Activated CD8-positive, alpha-beta memory T cell treated with anti-CD3 and anti-CD28 coated beads, Interleukin-2, amount 50 U/mL, for 24 hours (primary cell): Measurements from ENCODE around the gene PPHLN1.

Experiments
- DNase-seq: peaks from one replicate; pipeline ENCODE4 v3.0.0-alpha.2; 2020; ENCODE audit errors: extremely low read depth

The PPHLN1 gene

DNA sequence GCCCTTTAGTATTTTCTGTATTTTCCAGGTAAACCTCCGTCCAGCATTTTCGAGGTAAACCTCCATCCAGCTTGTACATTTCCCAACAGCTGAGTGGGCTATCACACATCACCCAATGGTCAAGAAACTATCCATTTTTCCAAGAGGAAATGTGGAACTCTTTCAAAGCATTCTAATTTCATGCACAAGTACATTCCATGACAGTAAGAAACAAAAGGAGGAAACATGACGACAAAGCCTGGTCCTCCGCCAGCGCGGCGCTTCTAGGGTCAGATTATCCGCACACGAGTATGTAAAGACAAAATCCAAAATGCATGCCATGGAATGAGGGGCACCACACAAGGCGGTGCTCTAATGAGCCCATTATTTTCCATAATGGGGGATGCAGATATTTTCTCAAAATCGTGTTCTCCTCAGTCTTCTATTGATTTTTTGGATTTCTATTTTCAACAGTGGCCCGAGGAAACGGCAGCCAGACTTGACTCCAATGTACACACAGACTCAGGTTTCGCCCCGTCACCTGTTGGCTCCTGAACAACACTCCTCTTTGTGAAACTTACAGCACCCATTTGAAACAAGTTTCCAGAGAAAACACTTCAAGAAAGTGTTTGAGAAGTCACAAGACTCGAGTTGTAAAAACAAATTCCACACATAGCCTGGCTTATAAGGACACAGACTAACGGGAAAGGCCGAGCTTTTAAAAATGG lies 156.2 kb downstream of the PPHLN1 start:
- no peak for DNase-seq

DNA sequence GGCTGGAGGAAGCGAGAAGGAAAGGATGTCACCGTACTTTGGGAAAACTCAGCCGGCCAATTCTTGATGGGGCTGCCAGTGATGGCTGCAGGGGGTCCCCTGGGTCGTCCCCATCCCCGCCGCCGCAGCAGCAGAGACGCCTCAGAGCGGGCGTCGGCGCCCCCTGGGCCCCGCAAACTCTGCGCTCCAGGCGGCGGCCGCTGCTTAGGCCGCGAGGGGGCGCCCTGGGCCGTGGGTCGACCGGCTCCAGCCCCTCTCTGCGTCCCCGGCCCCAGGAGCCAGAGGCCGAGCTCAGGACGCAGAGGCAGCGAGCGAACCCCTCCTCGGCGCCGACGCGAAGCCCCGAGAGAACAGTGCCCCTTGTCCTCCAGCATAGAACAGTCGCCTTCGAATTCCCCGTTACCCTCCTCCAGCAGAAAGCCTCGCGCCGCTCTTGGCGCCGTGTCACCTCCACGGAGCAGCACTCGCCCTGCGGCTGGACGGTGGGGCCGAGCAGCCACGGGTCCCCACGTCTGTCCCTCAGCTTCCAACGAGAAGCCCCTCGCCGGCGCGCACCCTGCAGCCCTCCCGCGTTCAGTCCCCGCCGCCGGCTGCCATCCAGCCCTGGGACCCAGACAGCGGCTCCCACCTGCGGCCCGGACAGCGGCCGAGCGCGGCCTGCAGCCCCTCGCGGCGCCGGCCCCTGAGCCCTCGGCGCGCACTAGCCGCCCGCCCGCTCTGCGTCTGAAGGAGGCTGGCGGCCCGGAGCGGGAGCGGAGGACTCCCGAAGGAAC lies 157.0 kb downstream of the PPHLN1 start:
- no peak for DNase-seq

DNA sequence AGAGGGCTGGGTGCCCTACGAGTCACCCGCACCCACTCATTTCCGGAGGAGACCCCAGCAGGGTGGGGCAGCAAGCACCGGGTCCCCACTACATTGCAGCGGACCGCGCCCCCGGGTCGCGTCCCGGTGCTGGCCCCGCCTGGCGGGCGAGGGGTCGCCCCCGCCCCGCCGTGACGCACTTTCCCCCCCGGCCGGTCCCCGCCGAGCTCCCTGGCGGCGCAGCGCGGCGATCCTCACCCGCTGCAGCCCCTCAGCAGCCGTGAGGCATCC lies 157.5 kb downstream of the PPHLN1 start:
- no peak for DNase-seq

DNA sequence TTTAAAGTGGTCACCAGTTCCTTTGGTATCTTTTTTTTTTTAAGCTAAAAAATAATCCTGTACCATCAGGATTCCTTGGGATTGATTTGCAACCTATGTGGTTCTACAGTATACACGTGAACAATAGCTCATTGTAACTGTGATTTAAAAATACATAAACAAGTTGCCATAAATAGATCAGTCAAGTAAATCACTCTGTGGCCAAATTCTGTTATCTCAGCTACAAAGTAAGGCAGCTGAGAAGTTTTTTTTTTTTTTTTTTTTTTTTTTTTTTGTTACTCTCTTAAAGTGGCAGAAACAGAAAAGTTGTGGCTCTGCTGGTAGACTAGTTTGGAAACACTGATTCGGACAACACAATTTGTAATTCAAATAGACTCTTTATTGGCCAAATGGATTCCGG lies 159.0 kb downstream of the PPHLN1 start:
- no peak for DNase-seq

DNA sequence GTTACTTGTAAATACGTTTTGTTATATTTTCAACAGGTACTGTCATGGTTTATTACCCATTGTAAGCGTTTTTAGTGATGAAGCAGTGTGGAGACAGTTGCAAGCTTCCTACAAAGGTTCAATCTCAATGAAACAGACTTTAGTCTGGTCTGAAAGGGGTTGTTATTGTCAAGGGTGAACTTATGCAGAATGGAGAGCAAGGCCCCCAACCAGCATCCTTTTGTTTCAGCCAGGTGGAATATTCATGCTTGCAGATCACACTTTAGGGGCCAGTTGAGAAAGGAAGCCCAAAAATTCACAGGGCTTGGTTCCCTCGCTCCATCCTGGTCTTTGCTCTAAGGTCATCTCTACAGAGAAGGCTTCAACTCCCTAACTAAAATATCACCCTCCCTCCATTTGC lies 159.9 kb downstream of the PPHLN1 start:
- DNase-seq, result no peak

DNA sequence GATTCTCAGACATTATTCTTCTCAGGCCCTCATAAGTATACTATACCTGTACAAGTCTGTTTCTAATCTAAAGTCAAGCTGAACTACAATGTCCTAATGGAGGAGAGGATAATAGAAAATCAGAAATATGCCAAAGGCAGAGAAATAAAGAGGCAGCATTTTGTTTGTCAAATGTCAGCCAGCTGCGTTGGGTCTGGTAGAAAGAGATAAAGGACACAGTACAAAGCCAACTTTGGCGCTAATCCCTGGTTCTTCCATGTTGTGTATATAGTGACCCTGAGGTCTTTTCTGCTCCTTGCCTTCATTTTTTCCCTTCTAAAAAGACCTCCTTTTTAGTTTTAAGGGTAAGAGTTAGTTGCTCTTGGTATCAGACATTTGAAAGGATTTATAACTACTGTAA lies 160.4 kb downstream of the PPHLN1 start:
- DNase-seq, result no peak

DNA sequence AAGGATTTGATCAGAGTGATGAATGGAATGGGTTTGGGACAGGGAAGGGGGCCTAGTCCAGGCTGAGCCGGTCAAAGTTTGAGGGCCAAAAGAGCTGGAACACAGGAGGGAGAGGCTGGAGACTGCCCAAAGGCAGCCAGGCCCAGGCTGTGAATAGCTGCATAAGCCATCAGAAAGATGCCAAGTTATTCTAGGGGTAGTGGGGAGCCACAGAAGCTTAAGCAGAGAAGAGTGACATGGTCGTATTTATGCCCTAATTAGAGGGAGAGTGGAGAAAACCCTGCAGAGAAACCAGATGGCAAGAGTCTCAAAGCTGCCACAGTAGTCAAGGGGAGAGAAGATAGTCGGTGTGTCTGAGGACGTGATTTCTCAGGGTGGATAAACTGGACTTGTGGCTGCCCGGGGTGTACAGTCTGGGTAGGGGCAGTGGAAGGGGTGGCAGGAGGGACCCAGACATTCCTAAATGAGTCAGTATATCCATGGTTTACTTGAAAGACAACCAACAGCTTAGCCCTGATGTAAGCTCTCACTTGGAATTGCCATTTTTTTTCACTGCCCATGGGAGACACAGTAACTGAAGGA lies 164.4 kb downstream of the PPHLN1 start:
- no peak for DNase-seq
